ENCODE measurements around the gene TMC1.

The TMC1 gene

GRCh38 chr9:72650206-72650605 lies 128.8 kb downstream of the TMC1 start:
- no CpG with 5 or more reads among the region's 2 CpGs for WGBS (ENCODE audit: extremely low coverage, insufficient coverage, insufficient read length)
- H2AFZ ChIP-seq (ENCODE audit: insufficient read depth, low read length, poor library complexity) = no peak overlapping the region

GRCh38 chr9:72656021-72656420 lies 134.6 kb downstream of the TMC1 start:
- Histone ChIP-seq H3K9me3 (ENCODE audit: insufficient read depth, low read depth, low read length) (no peaks in the 10 kb centered on the region), H3K4me2 (ENCODE audit: low read length) (no peak overlapping the region), H2AFZ (ENCODE audit: insufficient read depth, low read length, poor library complexity) (no peak overlapping the region), H3K4me1 (ENCODE audit: control insufficient read depth in 1 of 2, insufficient read depth in 2 of 2, low read length in 2 of 2) (no peaks in the 10 kb centered on the region), H2AK5ac (ENCODE audit: low read length) (no peak overlapping the region), H3K36me3 (ENCODE audit: control insufficient read depth in 1 of 2, insufficient read depth in 2 of 2, low read length in 2 of 2) (no peaks in the 10 kb centered on the region), H3K27ac (ENCODE audit: low read depth, low read length) (no peak overlapping the region), H2BK5ac (ENCODE audit: low read depth, low read length, poor library complexity) (no peak overlapping the region), H3K79me1 (ENCODE audit: low read length) (no peaks in the 10 kb centered on the region), H3K14ac (ENCODE audit: low read length) (no peak overlapping the region), H3K9ac (ENCODE audit: low read length) (no peak overlapping the region), H3K23ac (ENCODE audit: low read length) (no peak overlapping the region), H3K4me3 (ENCODE audit: low read depth, low read length) (no peak overlapping the region), H4K91ac (ENCODE audit: low read depth, low read length) (no peak overlapping the region), H3K18ac (ENCODE audit: low read length) (no peak overlapping the region), H3K4ac (ENCODE audit: low read depth, low read length) (no peak overlapping the region), H3K79me2 (ENCODE audit: control insufficient read depth, insufficient read depth, low read length, poor library complexity) (no peaks in the 10 kb centered on the region), H3K27me3 (ENCODE audit: insufficient read depth, low read length) (no peaks in the 10 kb centered on the region), H2BK120ac (ENCODE audit: insufficient read depth, low read length, poor library complexity) (no peak overlapping the region), H2BK12ac (ENCODE audit: low read length) (no peak overlapping the region), H4K12ac (ENCODE audit: low read depth, low read length) (no peak overlapping the region), H4K8ac (ENCODE audit: low read depth, low read length) (no peak overlapping the region)
- no peak for DNase-seq
- no CpG with 5 or more reads among the region's 12 CpGs for WGBS (ENCODE audit: extremely low coverage, insufficient coverage, insufficient read length)

More at GRCh38 chr9:72650206-72650605, 128.8 kb downstream of the TMC1 start:
- H3K4me2 ChIP-seq (ENCODE audit: low read length) = no peak overlapping the region
- H2BK120ac ChIP-seq (ENCODE audit: insufficient read depth, low read length, poor library complexity) = no peak overlapping the region
- H3K79me1 ChIP-seq (ENCODE audit: low read length) = no peaks in the 10 kb centered on the region
- peak in 1 of 2 donors; percentile 30 for DNase-seq
- no peaks in the 10 kb centered on the region for H3K36me3 ChIP-seq (ENCODE audit: control insufficient read depth in 1 of 2, insufficient read depth in 2 of 2, low read length in 2 of 2)
- no peak overlapping the region for H3K4me3 ChIP-seq (ENCODE audit: low read depth, low read length)
- H3K9ac ChIP-seq (ENCODE audit: low read length) = no peak overlapping the region
- H3K79me2 ChIP-seq (ENCODE audit: control insufficient read depth, insufficient read depth, low read length, poor library complexity) = no peaks in the 10 kb centered on the region
- H3K23ac ChIP-seq (ENCODE audit: low read length) = no peak overlapping the region
- no peak overlapping the region for H2BK12ac ChIP-seq (ENCODE audit: low read length)
- no peak overlapping the region for H2BK5ac ChIP-seq (ENCODE audit: low read depth, low read length, poor library complexity)
- no peak overlapping the region for H4K91ac ChIP-seq (ENCODE audit: low read depth, low read length)
- H3K27me3 ChIP-seq (ENCODE audit: insufficient read depth, low read length) = no peaks in the 10 kb centered on the region
- H3K14ac ChIP-seq (ENCODE audit: low read length) = no peak overlapping the region
- no peaks in the 10 kb centered on the region for H3K9me3 ChIP-seq (ENCODE audit: insufficient read depth, low read depth, low read length)
- no peak overlapping the region for H3K27ac ChIP-seq (ENCODE audit: low read depth, low read length)
- H3K4me1 ChIP-seq (ENCODE audit: control insufficient read depth in 1 of 2, insufficient read depth in 2 of 2, low read length in 2 of 2) = no peaks in the 10 kb centered on the region
- no peak overlapping the region for H2AK5ac ChIP-seq (ENCODE audit: low read length)
- no peak overlapping the region for H4K8ac ChIP-seq (ENCODE audit: low read depth, low read length)
- H4K12ac ChIP-seq (ENCODE audit: low read depth, low read length) = no peak overlapping the region
- no peak overlapping the region for H3K4ac ChIP-seq (ENCODE audit: low read depth, low read length)
- H3K18ac ChIP-seq (ENCODE audit: low read length) = no peak overlapping the region

GRCh38 chr9:72657023-72657422 lies 135.6 kb downstream of the TMC1 start:
- Histone ChIP-seq H3K4me3 (ENCODE audit: low read depth, low read length) (no peak overlapping the region), H3K79me1 (ENCODE audit: low read length) (no peaks in the 10 kb centered on the region), H3K4me2 (ENCODE audit: low read length) (no peak overlapping the region), H4K12ac (ENCODE audit: low read depth, low read length) (no peak overlapping the region), H2AK5ac (ENCODE audit: low read length) (no peak overlapping the region), H4K91ac (ENCODE audit: low read depth, low read length) (no peak overlapping the region), H2AFZ (ENCODE audit: insufficient read depth, low read length, poor library complexity) (no peak overlapping the region), H3K14ac (ENCODE audit: low read length) (no peak overlapping the region), H3K36me3 (ENCODE audit: control insufficient read depth in 1 of 2, insufficient read depth in 2 of 2, low read length in 2 of 2) (no peaks in the 10 kb centered on the region), H3K4ac (ENCODE audit: low read depth, low read length) (no peak overlapping the region), H3K27ac (ENCODE audit: low read depth, low read length) (no peak overlapping the region), H2BK12ac (ENCODE audit: low read length) (no peak overlapping the region), H4K8ac (ENCODE audit: low read depth, low read length) (no peak overlapping the region), H3K23ac (ENCODE audit: low read length) (no peak overlapping the region), H2BK5ac (ENCODE audit: low read depth, low read length, poor library complexity) (no peak overlapping the region), H3K79me2 (ENCODE audit: control insufficient read depth, insufficient read depth, low read length, poor library complexity) (no peaks in the 10 kb centered on the region), H3K9me3 (ENCODE audit: insufficient read depth, low read depth, low read length) (no peaks in the 10 kb centered on the region), H3K9ac (ENCODE audit: low read length) (no peak overlapping the region), H3K27me3 (ENCODE audit: insufficient read depth, low read length) (no peaks in the 10 kb centered on the region), H3K4me1 (ENCODE audit: control insufficient read depth in 1 of 2, insufficient read depth in 2 of 2, low read length in 2 of 2) (peaks cover 0 to 2% of the 10 kb centered on the region in 2 experiments), H2BK120ac (ENCODE audit: insufficient read depth, low read length, poor library complexity) (no peak overlapping the region), H3K18ac (ENCODE audit: low read length) (no peak overlapping the region)
- DNase-seq = no peak
- WGBS (ENCODE audit: extremely low coverage, insufficient coverage, insufficient read length) = no CpG with 5 or more reads among the region's 2 CpGs

- H3K9ac ChIP-seq (ENCODE audit: low read length) = no peak overlapping the region
- no peak overlapping the region for H2BK5ac ChIP-seq (ENCODE audit: low read depth, low read length, poor library complexity)
- no peaks in the 10 kb centered on the region for H3K79me1 ChIP-seq (ENCODE audit: low read length)
- no peak overlapping the region for H3K4me3 ChIP-seq (ENCODE audit: low read depth, low read length)
- no peak for DNase-seq
- H3K4ac ChIP-seq (ENCODE audit: low read depth, low read length) = no peak overlapping the region
- no peak overlapping the region for H4K8ac ChIP-seq (ENCODE audit: low read depth, low read length)
- no peak overlapping the region for H4K91ac ChIP-seq (ENCODE audit: low read depth, low read length)
- no peak overlapping the region for H3K14ac ChIP-seq (ENCODE audit: low read length)
- H3K18ac ChIP-seq (ENCODE audit: low read length) = no peak overlapping the region
- H3K4me2 ChIP-seq (ENCODE audit: low read length) = no peak overlapping the region
- H2BK120ac ChIP-seq (ENCODE audit: insufficient read depth, low read length, poor library complexity) = no peak overlapping the region
- no peak overlapping the region for H2AK5ac ChIP-seq (ENCODE audit: low read length)
- H4K12ac ChIP-seq (ENCODE audit: low read depth, low read length) = no peak overlapping the region
- no peak overlapping the region for H2AFZ ChIP-seq (ENCODE audit: insufficient read depth, low read length, poor library complexity)
- no peaks in the 10 kb centered on the region for H3K36me3 ChIP-seq (ENCODE audit: control insufficient read depth in 1 of 2, insufficient read depth in 2 of 2, low read length in 2 of 2)
- H3K79me2 ChIP-seq (ENCODE audit: control insufficient read depth, insufficient read depth, low read length, poor library complexity) = no peaks in the 10 kb centered on the region
- H3K9me3 ChIP-seq (ENCODE audit: insufficient read depth, low read depth, low read length) = no peaks in the 10 kb centered on the region
- H2BK12ac ChIP-seq (ENCODE audit: low read length) = no peak overlapping the region
- no peaks in the 10 kb centered on the region for H3K27me3 ChIP-seq (ENCODE audit: insufficient read depth, low read length)
- no peak overlapping the region for H3K27ac ChIP-seq (ENCODE audit: low read depth, low read length)
- no CpG with 5 or more reads among the region's 2 CpGs for WGBS (ENCODE audit: extremely low coverage, insufficient coverage, insufficient read length)
- H3K4me1 ChIP-seq (ENCODE audit: control insufficient read depth in 1 of 2, insufficient read depth in 2 of 2, low read length in 2 of 2) = peaks cover 0 to 2% of the 10 kb centered on the region in 2 experiments
- H3K23ac ChIP-seq (ENCODE audit: low read length) = no peak overlapping the region
Measured at GRCh38 chr9:72658703-72659102, 137.3 kb downstream of the TMC1 start.

Measured in trophoblast cell (in vitro differentiated cells and primary cell).